Fibroblast of pulmonary artery (primary cell): Measurements from ENCODE around the gene OLFM1.

ENCODE experiments used
- DNase-seq: peaks from one replicate; pipeline ENCODE4 v3.0.0-alpha.2; 2010; ENCODE audit warnings: low read depth
- H3K4me3 ChIP-seq: replicated peaks from 2 replicates; pipeline ENCODE4 v1.5.1; 2011; ENCODE audit warnings: low read depth, mild to moderate bottlenecking, control low read depth, low read length, moderate library complexity
- TF ChIP-seq, protein P1 (sequence below): IDR thresholded peaks from 2 replicates; pipeline ENCODE4 v1.5.1; 2011; ENCODE audit warnings: mild to moderate bottlenecking, control low read depth, low read length, inconsistent platforms; ENCODE audit errors: missing control alignments

Gene OLFM1

DNA sequence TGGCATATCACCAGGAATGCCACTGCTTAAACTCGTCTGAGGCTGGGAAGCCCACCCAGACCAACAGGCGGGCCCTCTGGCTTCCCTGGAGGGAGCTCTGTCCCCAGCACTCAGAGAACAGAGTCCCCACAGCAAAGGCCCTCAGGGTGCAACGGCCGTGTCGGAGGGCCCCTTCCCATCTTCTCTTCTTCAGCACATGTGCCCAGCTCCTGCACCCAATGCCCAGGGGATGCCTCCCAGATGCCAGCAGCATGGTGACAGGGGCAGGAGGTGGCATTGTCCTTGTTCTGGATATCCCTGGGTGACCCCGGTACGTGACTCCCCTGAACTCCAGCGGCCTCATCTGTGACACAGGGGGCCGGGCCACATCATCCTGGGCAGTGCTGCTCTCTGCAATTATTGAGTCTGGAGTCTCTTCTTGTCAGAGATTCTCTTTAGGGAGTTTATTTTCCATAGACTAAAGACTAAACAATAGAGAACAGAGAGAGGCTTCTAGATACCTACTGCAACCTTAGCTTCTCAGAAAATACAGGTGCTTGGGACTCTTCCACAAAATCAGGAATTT is 13.6 kb upstream of the OLFM1 start:
- no peak overlapping the region for H3K4me3 ChIP-seq
- TF ChIP-seq, protein P1, sequence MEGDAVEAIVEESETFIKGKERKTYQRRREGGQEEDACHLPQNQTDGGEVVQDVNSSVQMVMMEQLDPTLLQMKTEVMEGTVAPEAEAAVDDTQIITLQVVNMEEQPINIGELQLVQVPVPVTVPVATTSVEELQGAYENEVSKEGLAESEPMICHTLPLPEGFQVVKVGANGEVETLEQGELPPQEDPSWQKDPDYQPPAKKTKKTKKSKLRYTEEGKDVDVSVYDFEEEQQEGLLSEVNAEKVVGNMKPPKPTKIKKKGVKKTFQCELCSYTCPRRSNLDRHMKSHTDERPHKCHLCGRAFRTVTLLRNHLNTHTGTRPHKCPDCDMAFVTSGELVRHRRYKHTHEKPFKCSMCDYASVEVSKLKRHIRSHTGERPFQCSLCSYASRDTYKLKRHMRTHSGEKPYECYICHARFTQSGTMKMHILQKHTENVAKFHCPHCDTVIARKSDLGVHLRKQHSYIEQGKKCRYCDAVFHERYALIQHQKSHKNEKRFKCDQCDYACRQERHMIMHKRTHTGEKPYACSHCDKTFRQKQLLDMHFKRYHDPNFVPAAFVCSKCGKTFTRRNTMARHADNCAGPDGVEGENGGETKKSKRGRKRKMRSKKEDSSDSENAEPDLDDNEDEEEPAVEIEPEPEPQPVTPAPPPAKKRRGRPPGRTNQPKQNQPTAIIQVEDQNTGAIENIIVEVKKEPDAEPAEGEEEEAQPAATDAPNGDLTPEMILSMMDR, result no peak
- DNase-seq, result no peak

DNA sequence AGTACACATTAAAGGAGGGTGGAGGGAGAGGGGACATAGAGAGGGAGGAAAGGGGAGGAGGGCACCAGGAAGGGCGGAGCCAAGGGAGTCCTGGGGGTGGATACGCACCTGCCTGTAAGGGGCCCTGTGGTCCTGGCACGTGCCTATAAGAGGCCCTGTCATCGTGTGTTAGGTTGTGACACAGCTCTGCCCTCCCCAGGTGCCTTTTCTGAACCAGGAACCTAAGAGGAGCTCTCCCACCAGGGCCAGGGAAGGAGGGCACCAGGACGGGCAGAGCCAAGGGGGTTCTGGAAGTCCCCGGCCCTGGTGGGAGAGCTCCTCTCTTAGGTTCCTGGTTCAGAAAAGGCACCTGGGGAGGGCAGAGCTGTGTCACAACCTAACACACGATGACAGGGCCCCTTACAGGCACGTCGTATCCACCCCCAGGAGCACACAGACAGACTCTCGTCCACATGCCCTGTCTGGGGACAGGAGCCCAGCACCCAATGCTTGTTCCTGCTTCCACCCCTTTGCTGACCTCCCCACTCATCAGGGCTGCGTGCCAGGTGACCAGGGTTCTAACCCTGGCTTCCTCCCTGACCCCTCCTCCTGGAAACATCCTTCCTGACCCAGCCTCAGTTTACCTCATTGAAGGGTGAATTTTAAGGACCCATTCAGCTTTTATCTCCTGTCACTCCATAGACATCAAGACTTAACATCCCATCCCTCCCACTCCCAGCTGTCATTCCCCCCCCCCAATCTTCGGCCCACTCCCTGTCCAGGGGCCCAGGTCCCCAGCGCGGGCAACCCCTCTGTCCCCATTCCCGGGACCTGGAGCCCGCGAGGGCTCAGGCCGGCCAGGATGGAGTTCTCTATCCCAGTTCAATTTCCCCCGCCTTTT is 12.9 kb upstream of the OLFM1 start:
- DNase-seq, result no peak
- H3K4me3 ChIP-seq, result no peak overlapping the region
- TF ChIP-seq, protein P1, result no peak

DNA sequence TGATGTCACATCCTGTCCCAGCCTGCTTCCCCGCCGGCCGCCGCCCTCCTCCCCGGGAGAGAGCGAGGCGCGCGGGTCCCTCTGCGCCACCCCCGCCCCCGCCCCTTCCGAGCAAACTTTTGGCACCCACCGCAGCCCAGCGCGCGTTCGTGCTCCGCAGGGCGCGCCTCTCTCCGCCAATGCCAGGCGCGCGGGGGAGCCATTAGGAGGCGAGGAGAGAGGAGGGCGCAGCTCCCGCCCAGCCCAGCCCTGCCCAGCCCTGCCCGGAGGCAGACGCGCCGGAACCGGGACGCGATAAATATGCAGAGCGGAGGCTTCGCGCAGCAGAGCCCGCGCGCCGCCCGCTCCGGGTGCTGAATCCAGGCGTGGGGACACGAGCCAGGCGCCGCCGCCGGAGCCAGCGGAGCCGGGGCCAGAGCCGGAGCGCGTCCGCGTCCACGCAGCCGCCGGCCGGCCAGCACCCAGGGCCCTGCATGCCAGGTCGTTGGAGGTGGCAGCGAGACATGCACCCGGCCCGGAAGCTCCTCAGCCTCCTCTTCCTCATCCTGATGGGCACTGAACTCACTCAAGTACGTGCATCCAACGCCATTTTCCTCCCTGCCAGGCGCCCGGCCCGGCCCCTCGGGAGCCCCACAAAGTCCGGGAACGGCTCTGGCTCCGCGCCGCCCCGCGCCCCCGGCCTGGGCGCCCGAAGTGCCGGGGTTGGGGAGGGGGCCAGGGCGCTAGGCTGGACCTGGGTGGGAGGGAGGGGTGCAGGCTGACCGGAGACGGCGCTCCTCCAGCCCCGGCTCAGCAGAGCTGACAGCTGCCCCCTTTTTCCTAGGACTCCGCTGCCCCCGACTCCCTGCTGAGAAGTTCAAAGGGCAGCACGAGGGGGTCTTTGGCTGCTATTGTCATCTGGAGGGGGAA is 12.0 kb upstream of the OLFM1 start:
- no peak overlapping the region for H3K4me3 ChIP-seq
- TF ChIP-seq, protein P1, result no peak

DNA sequence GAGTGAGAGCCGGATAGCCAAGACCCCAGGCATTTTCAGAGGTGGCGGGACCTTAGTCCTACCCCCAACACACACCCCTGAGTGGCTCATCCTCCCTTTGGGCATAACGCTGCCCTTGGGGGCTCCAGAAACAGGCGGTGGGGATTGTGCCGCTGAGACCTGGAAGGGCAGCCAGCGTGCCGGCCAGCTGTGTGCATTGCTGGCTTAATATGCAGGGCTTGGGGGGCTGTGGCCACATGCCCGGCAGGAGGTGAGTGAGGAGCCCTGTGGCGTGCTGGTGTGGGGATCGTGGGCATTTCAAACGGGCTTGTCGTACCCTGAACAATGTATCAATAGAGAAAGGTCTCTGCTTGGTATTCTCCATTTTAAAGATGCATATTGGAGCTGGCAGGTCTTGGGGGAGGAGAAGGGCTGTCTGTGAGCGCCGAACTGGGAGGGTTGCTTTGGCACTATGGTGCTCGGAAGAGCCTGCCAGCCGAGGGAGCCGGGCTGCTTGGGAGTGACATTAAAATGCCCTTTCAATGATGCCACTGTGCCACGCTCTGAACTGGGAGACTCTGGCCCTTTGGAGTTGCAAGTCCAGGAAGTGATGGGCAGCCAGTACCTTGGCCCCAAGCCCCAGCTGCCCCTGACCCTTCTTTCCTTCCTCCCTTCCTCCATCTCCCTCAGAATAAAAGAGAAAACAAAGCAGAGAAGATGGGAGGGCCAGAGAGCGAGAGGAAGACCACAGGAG is 11.2 kb upstream of the OLFM1 start:
- H3K4me3 ChIP-seq, result no peak overlapping the region
- DNase-seq, result no peak
- TF ChIP-seq, protein P1, result no peak

More for the DNA sequence above, 12.0 kb upstream of the OLFM1 start:
- no peak for DNase-seq

DNA sequence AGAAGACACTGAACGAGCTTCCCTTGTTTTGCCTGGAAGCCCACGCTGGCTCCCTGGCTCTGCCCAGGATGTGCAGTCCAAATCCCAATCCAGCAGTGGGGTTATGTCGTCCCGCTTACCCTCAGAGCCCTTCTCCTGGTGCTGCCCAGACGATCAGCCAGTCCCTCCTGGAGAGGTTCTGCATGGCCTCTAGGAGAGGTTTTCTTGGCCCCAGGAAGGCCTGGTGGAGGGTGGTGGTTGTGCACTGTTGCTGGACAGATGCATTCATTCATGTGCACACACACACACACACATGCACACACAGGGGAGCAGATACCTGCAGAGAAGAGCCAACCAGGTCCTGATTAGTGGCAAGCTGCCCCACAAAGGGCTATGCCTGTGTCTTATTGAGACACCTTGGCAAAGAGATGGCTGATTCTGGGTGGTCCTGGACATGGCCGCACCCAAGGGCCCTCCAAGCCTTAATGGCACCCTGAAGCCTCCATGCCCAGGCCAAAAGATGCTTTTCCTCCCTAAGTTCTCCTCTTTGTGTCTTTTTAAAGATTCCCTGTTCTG is 10.5 kb upstream of the OLFM1 start:
- TF ChIP-seq, protein P1, result no peak
- no peak overlapping the region for H3K4me3 ChIP-seq
- no peak for DNase-seq

DNA sequence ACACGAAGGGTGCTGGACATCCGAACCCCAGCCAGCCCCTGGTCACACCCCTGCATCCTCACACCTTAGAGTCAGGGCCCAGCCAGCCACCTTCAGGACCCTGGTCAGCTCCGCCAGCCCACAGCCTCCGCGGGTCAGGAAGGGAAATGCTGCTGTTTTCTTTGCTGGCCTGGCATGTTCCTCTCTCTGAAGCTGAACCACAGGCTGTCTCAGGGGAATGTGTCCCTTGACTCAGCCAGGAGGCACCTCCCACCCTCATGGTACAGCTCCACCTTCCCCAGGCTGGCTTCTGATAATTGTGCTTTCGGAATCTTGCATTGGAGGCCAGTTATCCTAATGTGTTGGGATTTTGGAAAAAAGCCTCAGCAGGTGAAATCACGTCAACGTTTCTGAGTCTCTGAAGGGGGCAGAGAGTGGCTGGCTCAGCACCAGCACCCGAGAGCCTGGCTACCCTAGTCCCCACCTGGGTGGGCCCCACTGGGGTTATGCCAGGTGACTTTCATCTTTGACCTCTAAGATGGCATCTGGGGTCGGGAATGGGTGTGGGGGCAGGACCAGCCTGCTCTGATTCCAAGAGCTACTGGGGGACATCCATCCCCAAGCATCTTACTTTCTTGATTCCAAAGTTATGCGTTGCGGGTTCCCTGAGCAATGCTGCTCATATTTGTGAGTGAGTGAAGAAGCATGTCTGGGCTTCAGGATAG is 9.8 kb upstream of the OLFM1 start:
- no peak overlapping the region for H3K4me3 ChIP-seq
- TF ChIP-seq, protein P1, result no peak
- peak; percentile 13 for DNase-seq
